Stimulated activated CD8-positive, alpha-beta memory T cell treated with anti-CD3 and anti-CD28 coated beads, Interleukin-4, amount 100 ng/mL, for 4 hours (primary cell): Measurements from ENCODE around the gene NINJ1.

Source experiments
- DNase-seq, 2 donors: peaks; one replicate each; pipeline ENCODE4 v3.0.0-alpha.2; 2020; ENCODE audit warnings: low read depth in 2 of 2, low spot score in 1 of 2

NINJ1 gene

GRCh38 chr9:93090091-93090655 lies 43.9 kb downstream of the NINJ1 start:
- no peak for DNase-seq

GRCh38 chr9:93089481-93089991 lies 44.5 kb downstream of the NINJ1 start:
- DNase-seq = no peak

GRCh38 chr9:93089024-93089423 lies 45.0 kb downstream of the NINJ1 start:
- no peak for DNase-seq

- no peak for DNase-seq
Measured at GRCh38 chr9:93088656-93089015, 45.4 kb downstream of the NINJ1 start.

GRCh38 chr9:93087971-93088655 lies 45.9 kb downstream of the NINJ1 start:
- DNase-seq = no peak

GRCh38 chr9:93086447-93087224 lies 47.4 kb downstream of the NINJ1 start:
- no peak for DNase-seq

DNA sequence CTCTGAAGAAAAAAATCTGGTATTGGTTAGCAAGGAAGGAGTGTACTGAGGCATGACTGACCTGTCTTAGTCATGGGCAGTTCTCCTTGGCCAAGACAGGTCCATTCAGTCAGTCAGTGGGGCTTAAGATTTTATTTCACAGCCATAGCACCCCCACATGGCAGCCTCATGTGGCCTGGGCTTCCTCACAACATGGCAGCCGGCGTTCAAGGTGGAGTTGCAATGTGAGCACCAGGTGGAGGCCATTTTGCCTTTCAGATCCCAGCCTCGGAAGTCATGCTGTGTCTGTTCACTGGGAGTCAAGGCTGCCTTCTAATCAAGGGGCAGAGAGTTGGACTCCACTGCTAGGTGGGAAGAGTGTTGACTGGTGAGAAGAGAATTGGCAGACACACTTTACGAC lies 48.4 kb downstream of the NINJ1 start:
- no peak for DNase-seq

- no peak for DNase-seq
Measured at GRCh38 chr9:93084471-93084881, 49.6 kb downstream of the NINJ1 start.

DNA sequence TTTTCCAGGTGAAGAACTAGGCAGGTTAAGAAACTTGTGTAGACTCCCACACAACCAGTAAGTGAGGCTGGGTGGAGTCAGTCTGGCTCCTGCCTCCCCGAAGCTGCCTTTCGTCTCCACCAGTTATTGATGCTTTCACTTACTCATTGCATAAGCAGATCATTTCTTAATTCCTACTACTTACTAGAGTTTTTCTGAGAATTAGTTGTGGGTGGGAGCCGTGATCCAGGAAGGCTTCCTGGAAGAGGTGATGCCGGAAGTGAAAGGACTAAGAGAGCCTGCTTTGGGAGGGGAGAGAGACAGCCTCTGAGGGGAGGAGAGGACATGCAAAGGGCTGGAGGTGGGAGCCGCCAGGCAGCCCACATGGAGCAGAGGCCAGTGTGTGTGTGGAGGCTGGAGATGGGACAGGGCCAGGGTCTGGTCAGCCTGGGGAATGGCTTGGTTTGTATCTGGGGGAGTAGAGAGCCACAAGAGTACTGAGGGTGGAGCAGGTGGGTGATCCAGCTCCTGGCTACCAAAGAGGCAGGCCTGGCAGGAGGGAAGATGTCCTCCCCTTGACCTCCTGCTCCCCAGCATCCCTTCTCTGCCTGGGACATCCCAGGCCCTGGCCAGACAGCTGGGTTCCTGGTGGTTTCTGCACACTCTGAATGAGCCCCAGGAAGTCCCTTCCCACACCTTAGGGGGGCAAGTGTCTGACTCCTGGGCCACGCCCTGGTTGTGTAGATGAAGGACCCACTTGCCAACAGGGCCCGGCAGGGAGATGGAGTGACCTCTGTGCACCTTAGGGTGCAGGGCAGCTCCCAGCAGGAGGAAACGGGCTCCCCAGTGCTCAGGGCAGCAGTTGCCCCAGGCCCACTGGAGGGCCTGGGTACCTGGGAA lies 50.2 kb downstream of the NINJ1 start:
- DNase-seq = no peak

GRCh38 chr9:93082841-93083411 lies 51.1 kb downstream of the NINJ1 start:
- DNase-seq = no peak

DNA sequence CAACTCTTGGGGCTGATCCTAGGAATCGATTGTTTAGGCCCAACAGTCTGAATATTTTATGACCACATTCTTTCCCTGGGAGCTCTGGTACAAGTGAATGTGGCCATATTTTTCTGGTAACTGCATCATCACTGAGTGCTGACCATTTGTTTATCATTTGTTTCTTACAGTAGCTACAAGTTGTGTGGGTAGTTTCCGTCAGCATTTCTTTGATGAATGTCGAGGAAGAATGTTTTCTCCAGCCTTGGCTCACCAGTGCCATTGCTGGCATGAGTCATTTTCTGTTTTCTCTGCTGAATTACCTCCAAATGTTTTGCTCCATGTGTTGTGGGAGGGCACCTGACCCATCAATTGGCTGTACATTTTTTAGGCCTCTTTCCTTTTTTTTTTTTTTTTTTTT lies 52.1 kb downstream of the NINJ1 start:
- no peak for DNase-seq

- DNase-seq = no peak
Measured at GRCh38 chr9:93081081-93081529, 52.9 kb downstream of the NINJ1 start.

- DNase-seq = no peak
Measured at GRCh38 chr9:93080406-93080805, 53.6 kb downstream of the NINJ1 start.

DNA sequence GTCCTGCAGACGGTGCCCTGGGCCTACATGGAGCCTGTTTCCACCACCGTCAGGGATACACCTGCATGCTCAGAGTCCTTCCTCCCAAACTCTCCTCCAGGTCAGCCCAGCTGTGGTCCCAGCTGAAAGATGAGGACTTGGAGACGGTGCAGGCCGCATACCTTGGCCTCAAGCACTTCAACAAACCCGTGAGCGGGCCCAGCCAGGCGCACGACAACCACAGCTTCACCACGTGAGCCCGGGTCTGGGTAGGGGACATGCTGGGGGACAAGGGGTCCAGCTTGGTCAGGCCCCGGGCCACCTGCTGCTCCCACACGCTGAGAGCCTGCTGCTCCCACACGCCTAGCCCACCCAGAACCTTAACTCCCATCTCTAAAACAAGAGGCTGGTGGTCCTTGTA lies 54.7 kb downstream of the NINJ1 start:
- no peak for DNase-seq

DNA sequence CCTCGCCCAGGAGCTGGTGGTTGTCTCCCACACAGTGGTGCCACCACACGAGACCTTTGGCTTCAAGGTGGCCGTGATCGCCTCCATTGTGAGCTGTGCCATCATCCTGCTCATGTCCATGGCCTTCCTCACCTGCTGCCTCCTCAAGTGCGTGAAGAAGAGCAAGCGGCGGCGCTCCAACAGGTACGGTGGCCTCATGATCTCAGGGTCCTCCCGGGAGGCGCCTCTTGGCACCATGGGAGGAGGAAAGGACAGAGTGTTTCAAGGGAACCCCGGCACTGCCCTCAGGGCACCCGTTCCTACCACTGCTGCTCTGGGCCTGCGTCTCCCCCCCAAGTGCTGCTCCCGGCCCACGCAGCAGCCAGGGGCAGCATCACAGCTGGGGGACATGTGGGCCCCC lies 56.2 kb downstream of the NINJ1 start:
- no peak for DNase-seq

DNA sequence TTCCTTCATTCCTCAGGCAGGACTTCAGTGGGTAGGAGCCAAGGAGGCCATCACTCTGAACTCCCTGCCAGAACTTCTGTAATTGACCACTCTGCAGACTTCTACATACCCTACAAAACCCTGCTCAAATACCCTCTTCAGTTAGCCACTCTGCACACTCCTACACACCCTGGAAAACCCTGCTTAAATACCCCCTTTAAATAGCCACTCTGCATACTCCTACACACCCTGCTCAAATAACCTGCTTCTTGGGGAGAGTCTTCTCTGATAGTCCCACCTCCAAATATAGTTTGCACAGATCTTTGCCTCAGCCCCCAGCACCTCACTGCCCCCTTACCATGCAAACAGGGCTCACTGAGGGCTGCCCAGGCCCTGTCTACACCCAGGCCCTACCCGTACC lies 56.7 kb downstream of the NINJ1 start:
- no peak for DNase-seq

- DNase-seq = no peak
Measured at GRCh38 chr9:93076792-93077128, 57.3 kb downstream of the NINJ1 start.

GRCh38 chr9:93076101-93076791 lies 57.8 kb downstream of the NINJ1 start:
- no peak for DNase-seq

DNA sequence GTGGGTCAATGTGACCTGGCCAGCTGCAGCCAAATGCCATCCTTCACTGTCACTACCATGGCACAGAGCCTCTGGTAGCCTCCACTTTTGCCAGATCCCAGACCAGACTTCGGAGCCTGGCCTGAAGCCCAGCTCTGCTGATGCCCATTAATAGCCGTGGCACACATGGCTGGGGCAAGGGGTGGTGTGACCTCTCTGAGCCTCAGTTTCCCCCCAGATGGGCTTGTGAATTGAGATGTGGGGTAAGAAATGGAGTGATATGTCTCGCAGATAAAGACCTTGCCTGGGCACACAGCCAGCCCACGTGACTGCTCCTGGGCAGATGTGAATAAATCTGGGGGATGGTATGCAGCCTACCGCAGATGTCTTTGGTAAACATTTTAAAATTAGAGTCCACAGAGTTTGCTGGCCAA lies 61.7 kb downstream of the NINJ1 start:
- DNase-seq = no peak
